GM18909 (cell line): Measurements from ENCODE around the gene FOXO1.

Source experiments
- ATAC-seq: cut with Tn5 transposase; IDR thresholded peaks from one replicate; pipeline ENCODE4 v1.9.1; 2021; ENCODE audit warnings: mild to moderate bottlenecking; ENCODE audit not compliant: unreplicated experiment, poor library complexity

The FOXO1 gene

DNA sequence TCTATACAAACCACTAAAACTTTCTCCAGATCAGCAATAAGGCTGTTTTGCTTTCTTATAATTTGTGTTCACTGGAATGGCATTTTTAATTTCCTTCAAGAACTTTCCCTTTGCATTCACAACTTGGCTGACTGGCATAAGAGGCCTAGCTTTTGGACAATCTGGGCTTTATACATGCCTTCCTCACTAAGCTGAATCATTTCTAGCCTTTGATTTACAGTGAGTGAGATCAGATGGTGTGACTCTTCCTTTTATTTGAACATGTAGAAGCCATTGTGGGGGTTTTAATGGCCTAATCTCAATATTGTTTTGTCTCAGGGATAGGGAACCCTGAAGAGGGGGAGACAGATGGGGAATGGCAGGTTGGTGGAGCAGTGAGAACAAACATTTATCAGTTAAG, 82.7 kb downstream of the FOXO1 start:
- ATAC-seq = no peak

DNA sequence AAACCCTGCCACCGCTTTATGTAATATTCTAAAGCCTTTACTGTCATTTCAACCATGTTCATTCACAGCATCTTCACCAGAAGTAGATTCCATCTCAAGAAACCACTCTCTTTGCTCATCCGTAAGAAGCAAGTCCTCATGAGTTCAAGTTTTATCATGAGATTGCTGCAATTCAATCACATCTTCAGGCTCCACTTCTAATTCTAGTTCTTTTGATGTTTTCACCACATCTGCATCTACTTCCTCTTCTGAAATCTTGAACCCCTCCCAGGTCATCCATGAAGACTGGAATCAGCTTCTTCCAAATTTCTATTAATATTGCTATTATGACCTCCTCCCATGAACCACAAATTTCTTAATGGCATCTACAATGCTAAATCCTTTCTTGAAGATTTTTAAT, 83.9 kb downstream of the FOXO1 start:
- ATAC-seq = no peak

DNA sequence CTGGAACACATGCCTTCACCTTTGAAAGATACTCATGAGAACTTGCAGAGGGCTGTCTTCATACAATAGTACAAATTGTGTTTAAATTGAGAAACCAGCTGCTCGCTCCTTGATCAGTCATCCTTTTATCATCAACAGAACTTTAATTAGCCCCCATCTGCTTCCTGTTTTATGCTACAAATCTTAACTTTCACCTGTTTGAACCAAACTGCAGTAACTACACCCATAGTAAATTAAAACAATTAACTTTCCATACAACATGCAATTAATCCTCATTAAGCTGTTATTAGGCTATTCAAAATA, 85.2 kb downstream of the FOXO1 start:
- no peak for ATAC-seq

DNA sequence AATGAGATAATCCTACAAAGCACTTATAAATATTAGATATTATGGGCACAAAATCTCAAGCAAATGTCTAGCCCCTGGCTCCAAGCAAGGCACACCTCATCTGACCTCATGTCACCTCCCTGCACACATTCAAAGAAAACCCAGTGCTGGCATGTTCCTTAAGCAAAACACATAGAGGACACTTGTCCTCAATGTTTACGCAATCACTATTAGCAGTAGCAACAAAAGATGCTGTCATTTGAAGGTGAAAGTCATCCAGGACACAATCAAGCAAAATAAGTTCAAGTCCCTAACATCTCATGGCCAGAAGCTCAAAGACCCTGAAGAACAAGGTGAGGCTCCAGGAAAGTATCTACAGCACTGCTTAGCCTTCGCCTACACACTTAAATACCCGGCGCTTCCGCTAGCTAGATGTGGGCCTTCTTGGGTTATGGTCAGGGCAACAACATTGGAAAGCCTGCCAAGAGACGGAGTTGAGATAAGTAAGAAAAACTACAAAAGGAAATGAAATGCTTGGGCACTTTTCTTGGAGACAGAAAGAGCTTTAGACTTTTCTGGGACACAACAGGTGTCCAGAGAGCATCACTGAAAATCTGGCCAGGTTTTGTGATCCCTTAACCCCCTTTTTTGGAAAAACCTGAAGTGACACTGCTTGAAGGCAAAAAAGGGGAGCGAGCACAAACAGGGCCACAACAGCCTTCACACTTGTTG, 85.7 kb downstream of the FOXO1 start:
- no peak for ATAC-seq

DNA sequence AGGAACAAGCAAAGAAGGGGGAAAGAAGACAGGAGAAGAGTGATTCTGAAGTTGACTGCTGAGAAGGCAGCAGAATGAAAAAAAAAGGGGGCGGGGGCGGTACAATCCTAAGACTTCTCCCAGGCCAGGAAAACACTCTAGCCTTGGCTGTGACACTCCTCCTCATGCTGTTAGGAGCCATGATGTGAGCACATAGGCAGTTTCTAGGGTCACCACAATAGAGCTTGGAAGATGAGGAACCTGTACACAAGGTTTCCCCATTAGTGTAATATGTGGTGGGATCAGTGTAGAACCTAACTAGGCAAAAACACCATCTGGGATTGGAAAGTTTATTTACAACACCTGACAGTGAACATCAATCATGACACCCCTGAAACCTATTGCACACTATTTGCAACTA, 86.9 kb downstream of the FOXO1 start:
- ATAC-seq = no peak

DNA sequence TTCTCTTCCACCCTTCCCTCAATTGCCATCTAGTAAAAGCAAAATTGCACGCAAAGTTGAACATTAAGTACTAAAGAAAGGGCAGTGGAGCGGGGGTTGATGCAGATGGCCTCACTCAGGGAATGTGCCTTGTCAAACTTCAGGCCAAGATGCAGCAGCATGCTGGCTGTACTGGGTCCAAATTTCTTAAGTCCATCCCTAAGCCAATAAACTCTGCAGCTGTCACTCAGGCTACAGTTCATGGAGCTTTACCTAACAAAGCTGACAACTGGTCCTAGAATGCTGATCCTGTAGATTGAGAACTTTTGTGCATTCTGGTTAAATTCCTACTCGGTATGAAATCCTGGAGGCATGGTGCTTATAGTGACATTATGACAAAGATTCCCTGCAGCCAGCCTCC, 88.4 kb downstream of the FOXO1 start:
- no peak for ATAC-seq

DNA sequence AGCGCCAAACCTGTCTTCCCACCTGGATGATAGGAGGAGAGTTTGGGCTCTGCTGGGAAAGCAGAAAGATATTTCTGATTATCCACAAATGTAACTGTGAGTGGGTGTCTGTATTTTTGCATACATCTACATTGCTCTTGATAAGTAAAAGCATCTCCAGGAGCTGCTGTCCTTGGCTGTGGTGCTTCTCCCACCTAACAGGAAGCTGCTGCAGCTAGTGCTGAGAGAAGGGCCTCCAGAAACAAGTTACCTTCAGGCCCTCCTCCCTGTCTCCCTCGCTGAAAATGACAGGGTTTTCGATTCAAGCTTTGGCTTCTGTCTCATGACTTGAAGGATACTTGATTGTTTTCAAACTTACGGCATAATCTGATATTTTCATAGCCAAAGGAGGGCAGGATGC, 90.1 kb downstream of the FOXO1 start:
- no peak for ATAC-seq

DNA sequence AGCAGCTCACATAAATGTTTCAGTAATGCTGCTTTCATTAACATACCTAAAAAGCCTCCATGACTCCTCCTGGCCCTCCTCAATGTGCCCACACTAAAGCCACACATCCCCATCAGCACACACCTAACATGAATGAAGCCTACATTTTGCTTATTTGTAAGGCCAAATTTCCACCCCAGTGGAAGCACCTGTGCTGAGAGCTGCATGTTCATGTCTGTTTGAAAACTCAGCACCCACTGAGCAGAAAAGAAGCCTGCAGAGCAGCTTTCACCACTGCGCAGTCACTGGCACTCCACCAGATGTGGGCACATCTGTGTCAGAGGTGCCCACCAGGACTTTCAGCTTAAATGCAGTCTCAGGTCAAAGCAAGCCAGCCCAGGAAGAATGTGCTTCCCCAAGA, 93.5 kb downstream of the FOXO1 start:
- ATAC-seq = no peak

DNA sequence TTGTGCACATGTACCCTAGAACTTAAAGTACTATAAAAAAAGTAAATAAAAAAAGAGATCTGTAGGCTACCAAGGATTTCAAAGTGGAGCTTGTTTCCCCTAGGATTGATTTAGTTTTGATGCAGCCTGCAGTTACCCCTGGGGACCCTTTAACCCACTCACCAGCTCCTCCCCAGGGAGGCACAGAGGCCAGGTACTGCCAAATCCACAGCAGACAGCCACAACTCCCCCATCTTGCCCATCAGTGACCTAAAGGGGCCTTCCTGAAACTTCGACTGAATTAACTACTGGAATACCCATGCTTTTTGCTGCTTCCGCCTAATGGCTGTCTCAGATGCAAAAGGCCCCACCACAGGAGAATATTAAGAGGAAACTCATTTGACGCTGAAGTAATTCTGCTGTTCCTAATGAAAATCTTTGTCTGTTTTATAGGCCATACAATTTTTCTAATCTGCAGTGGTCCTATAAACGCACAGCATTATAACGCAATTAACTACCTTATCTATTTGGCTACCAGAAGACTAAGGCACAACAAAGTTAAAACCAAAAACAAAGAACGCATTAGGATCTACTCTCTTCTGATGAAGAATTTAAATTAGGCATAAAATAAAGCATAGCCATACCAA, 95.0 kb downstream of the FOXO1 start:
- no peak for ATAC-seq

DNA sequence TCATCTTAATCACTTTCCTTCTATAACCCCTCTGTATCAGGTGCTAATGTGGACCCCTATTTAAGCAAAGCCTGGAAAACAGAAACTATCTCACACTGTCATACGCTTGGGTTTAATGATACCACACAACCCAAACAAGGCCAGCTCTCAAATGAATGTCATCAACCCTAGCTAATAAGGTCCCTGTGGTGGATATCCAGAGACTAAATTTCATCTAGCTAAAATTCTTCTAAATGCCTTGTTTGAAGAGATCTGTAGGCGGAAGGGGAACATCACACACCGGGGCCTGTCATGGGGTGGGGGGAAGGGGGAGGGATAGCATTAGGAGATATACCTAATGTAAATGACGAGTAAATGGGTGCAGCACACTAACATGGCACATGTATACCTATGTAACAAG, 95.5 kb downstream of the FOXO1 start:
- no peak for ATAC-seq

DNA sequence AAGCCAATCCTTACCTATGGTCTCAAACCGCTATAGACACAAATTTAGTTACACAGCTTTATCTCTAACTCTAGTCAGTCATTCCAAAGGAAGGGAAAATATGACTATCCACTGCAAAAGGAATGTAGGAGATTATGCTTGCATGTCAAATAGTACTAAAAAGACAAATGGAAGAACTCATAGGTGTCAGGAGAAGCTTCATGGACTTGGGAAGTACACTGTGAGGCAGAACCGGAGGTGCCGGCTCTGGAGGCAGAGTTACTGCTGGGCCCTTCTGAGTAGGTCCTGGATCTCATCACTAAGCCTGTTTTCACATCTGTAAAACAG, 97.5 kb downstream of the FOXO1 start:
- ATAC-seq = no peak

DNA sequence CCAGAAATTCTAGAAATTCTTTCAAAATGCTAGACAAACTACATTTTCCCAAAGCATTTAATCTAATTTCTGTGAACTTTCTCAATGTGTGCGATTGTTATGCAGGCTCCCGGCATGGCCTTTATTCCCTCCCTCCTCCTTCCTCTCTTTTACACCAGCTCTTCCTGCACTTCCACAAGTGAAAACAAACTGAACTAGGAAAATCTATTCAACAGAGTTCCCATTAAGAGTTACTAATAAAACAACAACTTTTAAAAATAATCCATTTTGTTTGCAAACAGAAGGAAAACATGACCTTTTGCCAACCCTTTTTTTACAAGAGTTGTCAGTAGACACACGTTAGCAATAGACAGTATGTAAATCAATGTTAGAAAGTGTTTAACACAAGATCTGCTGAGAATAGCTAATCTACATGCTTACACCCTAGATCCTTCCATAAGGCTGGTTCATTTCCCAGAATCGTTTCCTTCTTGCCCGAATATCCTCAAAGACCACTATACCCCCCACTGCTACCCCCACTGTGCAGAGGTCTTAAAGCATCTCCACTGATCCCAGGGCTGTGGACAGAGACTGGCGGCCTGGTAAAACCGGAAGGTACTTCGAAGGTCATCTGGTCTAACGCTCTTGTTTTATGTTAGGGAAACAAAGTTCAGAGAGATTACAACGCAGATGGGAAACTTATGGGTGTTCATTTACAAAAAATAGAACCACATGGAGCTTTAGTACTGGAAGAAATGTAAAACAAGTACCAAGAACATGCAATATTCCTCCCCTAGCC, 98.0 kb downstream of the FOXO1 start:
- ATAC-seq = no peak

DNA sequence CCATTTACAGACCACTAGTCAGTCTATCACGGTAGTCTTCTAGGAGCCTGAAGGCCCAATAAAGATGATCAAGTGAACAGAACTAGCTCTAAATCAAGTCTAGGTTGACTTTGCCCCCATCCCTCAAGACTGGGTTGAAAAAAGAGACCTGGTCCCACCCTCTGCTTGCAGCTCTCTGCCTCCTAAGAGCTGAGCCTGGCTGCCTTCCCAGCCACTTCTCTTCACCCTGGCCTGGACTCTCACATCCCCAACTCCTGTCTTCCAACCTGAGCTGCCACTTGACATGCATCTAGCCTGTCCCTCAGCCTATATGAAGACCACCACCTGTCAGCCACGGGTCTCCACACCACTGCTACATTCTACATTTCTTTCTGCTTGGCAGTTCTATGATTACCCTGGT, 99.6 kb downstream of the FOXO1 start:
- ATAC-seq = no peak

DNA sequence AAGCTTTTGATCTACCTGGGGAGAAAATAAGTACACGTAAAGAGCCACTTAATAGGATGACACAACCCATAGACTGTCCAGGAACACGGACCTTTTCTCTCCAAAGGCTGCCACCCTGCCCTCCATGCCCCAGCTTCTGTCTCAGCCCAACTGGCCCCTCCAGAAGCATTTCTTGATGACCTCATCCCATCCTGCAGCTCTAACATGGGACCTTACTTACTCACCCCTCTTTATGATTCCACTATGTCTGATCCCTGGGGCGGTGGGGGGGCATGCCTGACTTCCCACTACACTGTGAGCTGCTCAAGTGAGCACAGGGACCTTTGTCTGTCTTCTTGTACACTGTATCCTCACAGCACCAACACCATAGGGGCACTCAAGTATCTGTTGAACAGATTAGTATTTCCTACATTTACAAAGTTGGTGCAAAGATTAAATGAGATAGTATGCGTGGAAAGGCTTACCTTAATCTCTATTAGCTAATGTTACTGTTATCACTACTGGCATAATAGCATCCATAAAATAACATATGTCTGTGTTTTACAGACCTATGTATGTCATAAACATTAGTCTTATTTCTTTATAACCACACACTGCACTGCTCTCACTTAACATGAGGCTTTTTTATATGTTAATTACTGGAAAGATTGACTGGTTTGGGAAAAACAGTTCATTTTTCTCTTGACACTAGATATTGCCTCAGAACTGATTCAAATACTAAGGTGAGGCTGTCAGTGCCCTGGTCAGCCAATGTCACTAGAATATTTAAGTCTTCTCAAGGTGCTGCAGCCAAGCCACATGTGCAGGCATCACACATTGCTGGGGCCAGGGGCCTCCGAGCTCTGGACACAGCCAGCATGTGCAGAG, 100.9 kb downstream of the FOXO1 start:
- no peak for ATAC-seq

DNA sequence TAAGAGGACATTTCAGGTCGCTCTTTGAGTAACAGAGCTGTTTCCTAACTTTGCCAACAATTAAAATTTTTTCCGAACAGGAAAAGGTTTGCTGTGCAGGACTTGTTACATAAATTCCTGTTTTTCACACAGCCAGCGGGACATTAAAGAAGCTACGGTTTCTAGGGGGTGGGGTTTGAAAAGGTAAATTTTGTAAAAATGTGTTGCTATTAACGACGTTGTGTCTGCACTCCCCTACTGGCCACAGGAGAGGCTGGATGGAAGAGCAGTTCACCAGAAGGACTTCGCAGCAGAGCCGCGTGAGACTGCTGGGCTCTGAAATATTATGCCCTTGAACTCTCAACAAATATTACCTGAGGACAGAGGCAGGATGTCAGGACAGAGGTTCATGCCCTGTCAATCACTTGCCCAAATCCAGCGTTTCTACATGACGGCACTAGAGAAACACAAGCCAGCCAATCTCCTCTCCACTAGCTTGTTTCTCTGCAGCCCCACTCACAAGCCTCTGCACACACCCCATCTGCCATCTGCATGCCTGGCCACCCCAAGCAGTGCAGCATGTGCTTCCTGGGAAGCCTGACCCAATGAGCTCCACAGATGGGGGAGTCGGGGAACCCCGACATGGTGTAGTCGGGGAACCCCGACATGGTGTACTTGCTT, 102.0 kb downstream of the FOXO1 start:
- peak; percentile 51 for ATAC-seq

DNA sequence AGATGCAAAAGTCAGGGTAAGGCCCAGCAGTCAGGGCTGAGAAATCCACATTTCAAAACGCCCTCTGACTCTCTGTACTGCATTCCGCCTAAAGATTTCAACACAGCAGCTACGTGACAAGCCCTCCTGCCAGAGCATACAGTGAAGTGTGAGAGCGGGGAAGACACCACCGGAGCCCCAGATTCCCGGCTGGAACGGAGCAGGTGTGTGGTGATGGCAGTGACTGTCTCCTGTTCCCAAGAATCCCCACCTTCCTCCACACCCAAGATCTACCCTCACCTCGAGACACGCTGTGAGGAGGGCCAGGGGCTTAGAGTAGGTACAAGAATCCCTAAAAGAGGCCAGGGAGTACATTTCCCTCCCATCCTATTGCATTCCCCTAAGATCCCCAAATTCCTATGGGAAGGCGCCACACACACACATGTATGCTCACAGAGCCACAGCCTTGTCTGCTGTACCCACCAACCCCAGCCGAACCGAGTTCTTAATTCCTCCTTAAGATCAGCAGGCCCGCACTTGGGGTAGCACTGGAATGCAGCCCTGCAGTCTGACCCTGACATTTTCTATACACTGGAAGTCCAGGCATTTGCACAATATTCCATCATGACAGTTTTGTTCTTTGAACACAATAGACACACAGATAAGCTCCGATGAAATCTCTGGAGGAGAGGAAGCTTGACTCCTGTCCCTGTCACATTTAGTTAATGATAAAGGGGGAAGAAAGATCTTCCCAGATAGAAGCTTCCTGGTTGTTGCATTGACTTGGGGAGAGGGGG, 102.9 kb downstream of the FOXO1 start:
- ATAC-seq = no peak

DNA sequence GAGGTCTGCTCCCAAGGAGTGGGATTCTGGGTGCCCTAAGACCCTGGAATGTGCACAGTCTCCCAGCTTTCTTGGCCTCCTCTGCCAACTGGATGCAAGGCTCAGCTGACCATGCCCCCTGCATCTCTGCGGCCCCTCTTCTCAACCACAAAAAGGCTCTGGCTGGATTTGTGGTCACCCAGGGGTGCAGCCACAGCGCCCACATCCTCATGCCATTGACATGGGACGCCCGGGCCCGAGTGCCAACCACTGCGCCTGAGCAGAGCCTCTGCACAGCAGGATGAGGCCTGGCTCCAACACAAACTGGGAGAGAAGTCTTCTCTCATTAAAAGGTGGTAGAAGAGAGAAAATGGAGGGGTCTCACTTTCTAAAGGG, 103.5 kb downstream of the FOXO1 start:
- ATAC-seq = no peak

DNA sequence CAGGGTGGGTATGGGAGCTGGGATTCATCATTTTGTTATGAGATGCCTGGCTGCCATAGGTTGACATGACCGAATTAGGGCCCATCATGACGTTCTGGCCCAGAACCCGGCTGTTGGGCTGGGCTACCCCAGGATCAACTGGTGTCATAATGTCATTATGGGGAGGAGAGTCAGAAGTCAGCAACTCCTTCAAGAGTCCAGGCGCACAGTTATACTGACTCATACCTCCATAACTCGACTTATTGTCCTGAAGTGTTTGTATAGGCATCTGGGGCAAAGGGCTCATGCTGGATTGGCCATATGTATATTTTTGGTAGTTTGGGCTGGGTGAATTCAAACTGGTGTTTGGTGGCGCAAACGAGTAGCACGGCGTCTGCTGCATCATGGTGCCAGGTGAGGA, 106.5 kb downstream of the FOXO1 start:
- no peak for ATAC-seq

DNA sequence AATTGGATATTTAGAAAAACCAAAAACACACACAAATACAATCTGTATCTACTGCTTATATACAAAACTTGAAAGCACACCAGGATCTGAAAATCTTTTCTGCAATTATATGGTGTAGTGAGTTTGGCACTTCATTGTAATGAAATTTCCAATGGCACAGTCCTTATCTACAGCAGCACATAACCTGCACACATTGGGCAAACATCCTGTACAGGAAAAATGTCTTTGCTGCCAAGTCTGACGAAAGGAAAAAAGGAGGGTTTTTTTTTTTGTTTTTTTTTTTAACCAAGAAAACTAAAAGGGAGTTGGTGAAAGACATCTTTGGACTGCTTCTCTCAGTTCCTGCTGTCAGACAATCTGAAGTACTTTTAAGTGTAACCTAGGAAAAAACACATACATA, 107.8 kb downstream of the FOXO1 start:
- ATAC-seq = no peak

DNA sequence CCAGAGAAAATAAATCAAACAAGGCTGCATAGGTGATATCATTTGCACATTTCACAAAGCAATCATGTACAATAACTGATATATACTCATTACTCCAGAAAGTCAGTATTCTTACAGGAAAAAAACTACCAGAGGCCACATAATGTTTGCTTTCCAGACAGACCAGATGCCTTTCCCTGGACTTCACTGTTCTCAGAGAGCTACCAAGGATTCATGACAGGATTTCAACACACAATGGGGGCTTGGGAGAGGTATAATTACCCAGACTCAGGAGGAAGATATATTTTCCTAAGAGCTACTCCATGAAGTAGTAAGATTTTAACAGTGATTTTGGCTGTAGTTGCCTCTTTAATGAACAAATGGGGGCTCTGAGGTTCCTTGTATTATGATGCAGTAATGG, 110.0 kb downstream of the FOXO1 start:
- no peak for ATAC-seq
